Body of pancreas (tissue), 4 donors: ENCODE data around the gene ELOF1. TPM values are rescaled to one million over a fixed set of nuclear protein-coding genes. Genes with fewer than 3 reads are reported as not detected.
A peak's percentile ranks its signal among the peaks of the same experiment; 100 is the strongest.
"Not testable (repeated sequence)": the region's sequence is repeated elsewhere in the genome, so short reads cannot be mapped to it uniquely, and the experiment has no call there.

Experiments
- ATAC-seq: fragments of 150-250 bp; one replicate; pipeline ENCODE4 v1.9.1; 2016
- DNase-seq, 4 donors: peaks; one replicate each; pipeline ENCODE4 v3.0.0-alpha.2; 2019
- H3K27ac ChIP-seq, 4 donors: fragments of 200-600 bp; sonication (generic); 1 replicate in 3 of 4; 2 replicates in 1 of 4; pipeline versions ENCODE4 v1.5.1 to v1.6.1; 2016 to 2019; ENCODE audit warnings: mild to moderate bottlenecking in 1 of 4, mixed read lengths in 1 of 4, moderate library complexity in 1 of 4
- H3K27me3 ChIP-seq, 2 donors: fragments of 200-600 bp; sonication (generic); one replicate each; pipeline ENCODE4 v1.6.0; 2016; ENCODE audit warnings: mild to moderate bottlenecking in 1 of 2
- H3K36me3 ChIP-seq, 2 donors: fragments of 200-600 bp; sonication (generic); replicated peaks in 1 of 2; 2 replicates each; pipeline ENCODE4 v1.5.1; 2016; ENCODE audit warnings: low read depth in 2 of 2; ENCODE audit not compliant: insufficient read depth in 1 of 2
- H3K4me1 ChIP-seq: fragments of 200-600 bp; sonication (generic); one replicate; pipeline ENCODE4 v1.6.0; 2016
- H3K4me3 ChIP-seq, 2 donors: fragments of 200-600 bp; sonication (generic); 1 replicate in 1 of 2; 2 replicates in 1 of 2; pipeline ENCODE4 v1.5.1; 2016 to 2019
- H3K9me3 ChIP-seq, 3 donors: fragments of 200-600 bp; sonication (generic); 1 replicate in 2 of 3; 2 replicates in 1 of 3; pipeline ENCODE4 v1.5.1; 2016
- POLR2A ChIP-seq, 3 donors: fragments of 450-650 bp; IDR thresholded peaks; one replicate each; pipeline ENCODE4 v1.6.1; 2016; ENCODE audit warnings: antibody characterized with exemption in 3 of 3, mild to moderate bottlenecking in 2 of 3
- WGBS, 2 donors: methylation state at CpG; one replicate each; pipeline ENCODE4 v1.1.5; 2017; 5-methylcytosine and 5-hydroxymethylcytosine counted together
- intact Hi-C: fragments of 100-400 bp; cut with DNase I; formaldehyde crosslinking; loops from one replicate; pipeline ENCODE4 v1.15.1; 2023
- total RNA-seq, 2 donors: library from RNA; depleted of rRNA; stranded (reverse); fragments of >200 nt; gene quantifications; one replicate each; pipeline ENCODE4 v1.1.0, GENCODE V29; 2016
- TF ChIP-seq, protein P1 (sequence below), 7 experiments: fragments of 450-650 bp in 4 of 7; fragments of 200-600 bp in 3 of 7; sonication (generic) in 3 of 7; IDR thresholded peaks; one replicate each; pipeline ENCODE4 v1.5.1; 2016 to 2019; ENCODE audit warnings: antibody characterized with exemption in 7 of 7

Gene ELOF1
- total RNA-seq, result 10 to 100 TPM; 36.6 TPM

DNA sequence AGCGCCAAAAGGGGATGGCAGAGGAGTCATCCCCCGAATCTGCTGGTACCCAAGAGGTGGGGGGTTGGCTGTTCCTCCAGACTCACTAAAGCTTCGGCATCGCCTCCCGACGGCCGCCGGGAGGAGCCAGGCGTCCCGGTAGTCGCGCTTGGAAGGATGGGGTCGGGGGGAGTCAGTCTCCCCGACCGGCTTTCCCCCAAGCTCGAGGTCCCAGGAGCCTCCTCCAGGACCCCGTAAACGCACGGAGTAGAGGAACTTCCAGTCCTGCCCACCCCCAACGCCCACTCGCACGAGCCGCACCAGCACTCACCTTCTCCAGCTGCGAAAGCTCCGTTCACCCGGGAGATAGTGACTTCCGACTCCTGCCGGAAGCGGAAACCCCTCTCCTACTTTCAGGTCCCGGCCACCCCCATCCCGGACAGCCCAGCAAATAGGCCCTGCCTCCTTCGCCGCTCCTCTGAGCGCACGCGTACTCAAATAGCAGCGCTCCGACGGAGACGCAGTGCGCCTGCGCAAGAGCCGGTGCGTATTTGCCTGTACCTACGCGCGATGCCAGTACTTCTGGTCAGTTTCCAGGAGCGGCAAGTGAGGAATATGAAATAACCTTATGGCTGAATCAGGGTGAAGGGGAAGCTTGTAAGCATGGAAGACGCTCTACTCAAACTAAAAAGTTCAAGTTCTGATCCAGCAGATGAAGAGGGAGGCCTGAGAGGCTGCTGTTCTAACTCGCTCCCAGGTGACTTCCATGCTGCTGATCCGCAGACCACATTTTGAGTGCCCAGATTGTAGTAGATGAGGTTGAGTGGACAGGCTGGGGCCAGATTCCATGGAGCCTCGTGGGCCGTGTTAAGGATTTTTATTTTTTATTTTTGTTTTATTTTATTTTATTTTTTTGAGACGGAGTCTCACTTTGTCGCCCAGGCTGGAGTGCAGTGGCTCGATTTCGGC, at the start of gene ELOF1:
Gene ELOF1 (minus strand): TSS at position 350 of the 948 bp plus-strand sequence. CDS start 4,883 bp downstream, outside the sequence.
- peak within 1 kb of the TSS; percentile 53 to 75 for H3K4me3 ChIP-seq
- ATAC-seq, result peak; percentile 99
- peak; percentile 97 to 99 (median 99) for DNase-seq
- 2 to 4% methylated on average over 23 to 57 of the region's 57 CpGs for WGBS, 2 donors
- TF ChIP-seq, protein P1, sequence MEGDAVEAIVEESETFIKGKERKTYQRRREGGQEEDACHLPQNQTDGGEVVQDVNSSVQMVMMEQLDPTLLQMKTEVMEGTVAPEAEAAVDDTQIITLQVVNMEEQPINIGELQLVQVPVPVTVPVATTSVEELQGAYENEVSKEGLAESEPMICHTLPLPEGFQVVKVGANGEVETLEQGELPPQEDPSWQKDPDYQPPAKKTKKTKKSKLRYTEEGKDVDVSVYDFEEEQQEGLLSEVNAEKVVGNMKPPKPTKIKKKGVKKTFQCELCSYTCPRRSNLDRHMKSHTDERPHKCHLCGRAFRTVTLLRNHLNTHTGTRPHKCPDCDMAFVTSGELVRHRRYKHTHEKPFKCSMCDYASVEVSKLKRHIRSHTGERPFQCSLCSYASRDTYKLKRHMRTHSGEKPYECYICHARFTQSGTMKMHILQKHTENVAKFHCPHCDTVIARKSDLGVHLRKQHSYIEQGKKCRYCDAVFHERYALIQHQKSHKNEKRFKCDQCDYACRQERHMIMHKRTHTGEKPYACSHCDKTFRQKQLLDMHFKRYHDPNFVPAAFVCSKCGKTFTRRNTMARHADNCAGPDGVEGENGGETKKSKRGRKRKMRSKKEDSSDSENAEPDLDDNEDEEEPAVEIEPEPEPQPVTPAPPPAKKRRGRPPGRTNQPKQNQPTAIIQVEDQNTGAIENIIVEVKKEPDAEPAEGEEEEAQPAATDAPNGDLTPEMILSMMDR (IDR thresholded peaks at IDR 0.05), result peak in 3 of 7 experiments; percentile 14 to 40 (median 24)
- peak; percentile 73 to 97 (median 96) for TF ChIP-seq POLR2A (IDR thresholded peaks at IDR 0.05)
- peak within 1 kb of the TSS; percentile 65 to 89 (median 80) for H3K27ac ChIP-seq
- peaks cover 33% of the 10 kb centered on the region for H3K4me1 ChIP-seq
- H3K36me3 ChIP-seq, result peaks cover 0 to 4% of the 10 kb centered on the region in 2 donors
- H3K9me3 ChIP-seq, result no peaks in the 10 kb centered on the region
- H3K27me3 ChIP-seq, result no peaks in the 10 kb centered on the region
- intact Hi-C loops, result no loop called here

DNA sequence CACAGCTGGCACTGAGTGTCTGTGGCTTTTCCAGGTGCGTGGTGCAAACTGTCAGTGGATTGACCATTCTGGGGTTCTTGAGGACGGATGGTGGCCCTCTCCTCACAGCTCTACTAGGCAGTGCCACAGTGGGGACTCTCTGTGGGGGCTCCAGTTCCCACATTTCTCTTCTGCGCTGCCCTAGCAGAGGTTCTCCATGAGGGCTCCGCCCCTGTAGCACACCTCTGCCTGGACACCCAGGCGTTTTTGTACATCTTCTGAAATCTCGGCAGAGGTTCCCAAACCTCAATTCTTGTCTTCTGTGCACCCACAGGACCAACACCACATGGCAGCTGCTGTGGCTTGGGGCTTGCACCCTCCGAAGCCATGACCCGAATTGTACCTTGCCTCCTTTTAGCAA, 47.5 kb upstream of the ELOF1 start:
- no peaks in the 10 kb centered on the region for H3K36me3 ChIP-seq
- H3K9me3 ChIP-seq, result peaks cover 0 to 7% (median 0%) of the 10 kb centered on the region in 3 donors
- WGBS, 2 donors, result 94 to 95% methylated on average over 7 to 8 of the region's 8 CpGs
- intact Hi-C loops, result no loop called here
- no peak for DNase-seq
- no peak for ATAC-seq
- no peak overlapping the region for H3K4me3 ChIP-seq
- TF ChIP-seq, protein P1 (IDR thresholded peaks at IDR 0.05), result no peak
- no peak for TF ChIP-seq POLR2A (IDR thresholded peaks at IDR 0.05)
- no peak overlapping the region for H3K27ac ChIP-seq
- no peaks in the 10 kb centered on the region for H3K4me1 ChIP-seq
- H3K27me3 ChIP-seq, result no peaks in the 10 kb centered on the region

DNA sequence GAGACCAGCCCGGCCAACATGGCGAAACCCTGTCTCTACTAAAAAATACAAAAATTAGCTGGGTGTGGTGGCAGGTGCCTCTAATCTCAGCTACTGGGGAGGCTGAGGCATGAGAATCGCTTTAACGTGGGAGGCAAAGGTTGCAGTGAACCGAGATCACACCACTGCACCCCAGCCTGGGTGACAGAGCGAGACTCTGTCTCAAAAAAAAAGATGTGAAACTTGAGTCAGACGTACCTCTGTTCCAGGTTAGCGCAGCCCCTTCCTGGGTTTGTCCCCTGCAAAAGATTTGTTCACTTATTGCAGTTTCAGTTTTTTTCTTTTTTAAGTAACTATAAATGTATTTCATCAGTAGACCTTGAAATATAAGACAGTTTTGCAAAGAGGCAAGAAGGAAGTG, 40.7 kb upstream of the ELOF1 start:
- DNase-seq, H3K27ac ChIP-seq, intact Hi-C loops, H3K9me3 ChIP-seq, H3K36me3 ChIP-seq, H3K27me3 ChIP-seq, H3K4me3 ChIP-seq, ATAC-seq: not testable (repeated sequence)
- H3K4me1 ChIP-seq, result peaks cover 20% of the 10 kb centered on the region
- 87 to 96% methylated on average over 8 of the region's 8 CpGs for WGBS, 2 donors

DNA sequence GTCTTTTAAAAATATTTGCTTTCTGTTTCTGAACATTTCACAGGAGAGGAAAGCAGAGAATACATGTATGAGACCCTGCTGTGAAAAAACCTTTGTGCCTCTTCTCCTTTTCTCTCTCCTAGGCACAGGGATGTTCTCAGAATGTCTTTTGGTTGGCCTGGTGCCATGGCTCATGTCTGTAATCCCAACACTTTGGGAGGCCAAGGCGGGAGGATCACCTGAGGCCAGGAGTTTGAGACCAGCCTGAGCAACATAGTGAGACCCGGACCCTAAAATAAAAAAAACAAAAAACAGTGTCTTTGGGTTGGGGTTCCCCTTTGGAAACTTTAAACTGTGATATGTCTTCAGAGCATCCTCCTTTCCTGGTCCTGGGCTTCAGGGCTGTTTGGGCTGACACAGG, 39.7 kb upstream of the ELOF1 start:
- Histone ChIP-seq H3K27me3 (no peaks in the 10 kb centered on the region), H3K36me3 (no peaks in the 10 kb centered on the region), H3K4me1 (peaks cover 20% of the 10 kb centered on the region), H3K4me3 (no peak overlapping the region), H3K27ac (no peak overlapping the region), H3K9me3 (no peaks in the 10 kb centered on the region)
- TF ChIP-seq, protein P1 (IDR thresholded peaks at IDR 0.05), result no peak
- no peak for TF ChIP-seq POLR2A (IDR thresholded peaks at IDR 0.05)
- ATAC-seq (no peak), DNase-seq (no peak)
- WGBS, 2 donors, result 92 to 95% methylated on average over 2 of the region's 2 CpGs
- intact Hi-C loops, result no loop called here

DNA sequence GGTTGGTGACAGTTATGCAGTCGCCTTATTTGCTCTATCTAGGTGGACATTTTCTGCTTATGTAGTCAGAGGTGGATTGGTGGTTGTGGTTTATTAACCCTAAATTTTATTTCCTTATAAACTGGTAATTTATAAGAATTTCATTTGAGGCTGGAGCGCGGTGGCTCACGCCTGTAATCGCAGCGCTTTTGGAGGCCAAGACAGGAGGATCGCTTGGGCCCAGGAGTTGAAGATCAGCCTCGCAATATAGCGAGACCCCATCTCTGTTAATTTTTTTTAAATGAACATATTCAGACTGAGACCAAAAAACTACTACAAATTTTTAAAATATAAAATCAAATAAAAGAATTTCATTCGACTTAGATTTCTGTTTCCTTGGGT, 39.1 kb upstream of the ELOF1 start:
- TF ChIP-seq, protein P1 (IDR thresholded peaks at IDR 0.05), result no peak
- no peak for TF ChIP-seq POLR2A (IDR thresholded peaks at IDR 0.05)
- Histone ChIP-seq H3K27ac (peak overlapping the region in 3 of 4 donors; percentile 86 to 92 (median 91)), H3K4me1 (peaks cover 20% of the 10 kb centered on the region), H3K9me3 (no peaks in the 10 kb centered on the region), H3K27me3 (no peaks in the 10 kb centered on the region), H3K36me3 (no peaks in the 10 kb centered on the region), H3K4me3 (peak overlapping the region; percentile 83 to 86)
- DNase-seq (no peak), ATAC-seq (no peak)
- intact Hi-C loops, result no loop called here
- WGBS, 2 donors, result 54 to 67% methylated on average over 10 of the region's 10 CpGs
